Ovary (tissue), 9 donors: Measurements from ENCODE around the gene ZC3H6. TPM values are rescaled to one million over a fixed set of nuclear protein-coding genes. Genes with fewer than 3 reads are reported as not detected.

Experiments
- DNase-seq, 5 donors: peaks; one replicate each; pipeline ENCODE4 v3.0.0-alpha.2; 2019 to 2020
- H3K27ac ChIP-seq, 2 donors: fragments of 200-600 bp; one replicate each; pipeline versions ENCODE4 v1.5.1 to v1.8.0; 2019 to 2022
- H3K27me3 ChIP-seq: fragments of 200-600 bp; one replicate; pipeline ENCODE4 v1.8.0; 2022
- H3K36me3 ChIP-seq: fragments of 200-600 bp; sonication (generic); one replicate; pipeline ENCODE4 v1.5.1; 2019
- H3K4me1 ChIP-seq: one replicate; pipeline ENCODE4 v1.8.1; 2013; ENCODE audit warnings: mild to moderate bottlenecking, moderate library complexity; ENCODE audit not compliant: insufficient read depth
- H3K4me3 ChIP-seq: fragments of 200-600 bp; sonication (generic); one replicate; pipeline ENCODE4 v1.5.1; 2017
- H3K9me3 ChIP-seq, 2 donors: fragments of 200-600 bp in 1 of 2; sonication (generic) in 1 of 2; one replicate each; pipeline versions ENCODE4 v1.5.1 to v1.8.1; 2013 to 2019; ENCODE audit warnings: mild to moderate bottlenecking in 1 of 2, moderate library complexity in 1 of 2
- CTCF ChIP-seq, 3 donors: fragments of 450-650 bp in 2 of 3; fragments of 200-600 bp in 1 of 3; IDR thresholded peaks; one replicate each; pipeline versions ENCODE4 v1.5.1 to v1.8.0; 2016 to 2022; ENCODE audit warnings: antibody characterized with exemption in 3 of 3, mild to moderate bottlenecking in 1 of 3
- EP300 ChIP-seq: sonication (generic); formaldehyde crosslinking; IDR thresholded peaks from one replicate; pipeline ENCODE4 v1.6.1; 2017; ENCODE audit warnings: antibody characterized with exemption
- POLR2A ChIP-seq: fragments of 450-650 bp; IDR thresholded peaks from one replicate; pipeline ENCODE4 v1.6.1; 2017; ENCODE audit warnings: antibody characterized with exemption, mild to moderate bottlenecking, moderate library complexity
- WGBS, 3 donors: extraction: QIAGEN DNeasy Blood & Tissue Kit in 1 of 3; methylation state at CpG; one replicate each; pipeline versions ENCODE4 v1.1.5 to v1.1.7; 2013 to 2017; 5-methylcytosine and 5-hydroxymethylcytosine counted together
- intact Hi-C, 4 donors: fragments of 100-400 bp; cut with DNase I; formaldehyde crosslinking; loops; one replicate each; pipeline versions ENCODE4 v1.11.0 to v1.15.1; 2022 to 2023
- polyA plus RNA-seq, 2 donors: library from polyadenylated mRNA; stranded (reverse); fragments of 200-250 nt in 1 of 2; fragments of 350-450 nt in 1 of 2; fragmentation: Illumina TruSeq in 1 of 2; extraction: RNeasy Lipid Tissue Mini Kit (QIAGEN cat#74804) in 1 of 2; gene quantifications; one replicate each; pipeline ENCODE4 v1.2.3, GENCODE V29; 2013 to 2014
- total RNA-seq, 7 donors: library from RNA; depleted of rRNA in 2 of 7; stranded (reverse); fragments of >200 nt in 2 of 7; fragmentation: NEBNext Ultra II Directional in 3 of 7; extraction: Animal tissue kit (Norgen Biotek cat#: 25700) in 3 of 7; gene quantifications; one replicate each; pipeline versions ENCODE4 v1.1.0 to v1.2.4, GENCODE V29; 2016 to 2023
- donor health status: DM: no; HTN: no; CAD: no; lungs with moderate emphysema.
- donor health status: DM: no; HTN: no; CAD: no.
- donor health status: Bipolar disorder and iron deficiency.
- donor health status: DM: yes; HTN: yes; CAD: no.
- donor health status: DM: no; HTN: no; CAD: no.
- donor health status: DM: yes; HTN: yes; CAD: no.

Gene ZC3H6
- total and polyA plus RNA-seq, 9 donors: 4.6 to 30.1 (median 19.2) TPM

GRCh38 chr2:112242384-112242783 lies 33.0 kb upstream of the ZC3H6 start:
- TF ChIP-seq POLR2A: no peak
- TF ChIP-seq EP300: no peak
- no peak for TF ChIP-seq CTCF (IDR thresholded peaks at IDR 0.05)
- intact Hi-C loops: no loop called here
- Histone ChIP-seq H3K4me1 (no peaks in the 10 kb centered on the region), H3K36me3 (no peaks in the 10 kb centered on the region), H3K4me3 (no peak overlapping the region), H3K9me3 (no peaks in the 10 kb centered on the region), H3K27me3 (no peaks in the 10 kb centered on the region), H3K27ac (no peak overlapping the region)
- no peak for DNase-seq
- WGBS, 3 donors: 80 to 88% (median 82%) methylated on average over 3 of the region's 3 CpGs

- no peak overlapping the region for H3K27ac ChIP-seq
- no peak for DNase-seq
- WGBS, 3 donors: 94 to 97% (median 95%) methylated on average over 4 of the region's 4 CpGs
- H3K27me3 ChIP-seq: no peaks in the 10 kb centered on the region
- no peaks in the 10 kb centered on the region for H3K36me3 ChIP-seq
- TF ChIP-seq EP300: no peak
- no peak for TF ChIP-seq CTCF (IDR thresholded peaks at IDR 0.05)
- TF ChIP-seq POLR2A: no peak
- H3K9me3 ChIP-seq: no peaks in the 10 kb centered on the region
- intact Hi-C loops: no loop called here
- no peaks in the 10 kb centered on the region for H3K4me1 ChIP-seq
- no peak overlapping the region for H3K4me3 ChIP-seq
These were observed 32.2 kb upstream of the ZC3H6 start for GRCh38 chr2:112243233-112243632.

- no peak overlapping the region for H3K4me3 ChIP-seq
- H3K27me3 ChIP-seq: no peaks in the 10 kb centered on the region
- no peaks in the 10 kb centered on the region for H3K4me1 ChIP-seq
- no peak overlapping the region for H3K27ac ChIP-seq
- intact Hi-C loops: no loop called here
- WGBS, 3 donors: 92 to 97% (median 95%) methylated on average over 1 of the region's 1 CpG
- no peak for DNase-seq
- H3K9me3 ChIP-seq: no peaks in the 10 kb centered on the region
- H3K36me3 ChIP-seq: no peaks in the 10 kb centered on the region
- TF ChIP-seq EP300 (no peak), CTCF (IDR thresholded peaks at IDR 0.05) (no peak), POLR2A (no peak)
These were observed 30.5 kb upstream of the ZC3H6 start for GRCh38 chr2:112244854-112245253.

DNA sequence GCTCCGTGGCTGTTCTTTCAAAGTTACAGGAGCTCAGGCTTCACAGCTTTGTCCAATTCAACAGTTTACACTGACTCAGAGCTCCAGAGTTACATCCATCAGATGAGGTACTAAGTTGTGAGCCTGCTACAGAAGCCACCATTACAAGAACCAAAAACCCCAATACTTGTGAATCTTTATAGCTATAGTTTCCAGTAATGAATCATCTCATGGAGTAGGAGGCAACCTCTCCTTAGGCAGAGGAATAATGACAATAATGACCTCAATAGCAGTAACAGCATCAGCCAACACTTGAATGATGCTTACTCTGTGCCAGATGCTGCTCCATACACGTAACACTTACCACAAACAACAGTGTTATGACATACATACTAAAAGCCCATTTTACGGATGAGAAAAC lies 24.1 kb upstream of the ZC3H6 start:
- intact Hi-C loops: loop anchor here in 2 of 4 donors (10.0 kb wide), 3 partner anchors 184 to 356 kb away; partner anchors contain the start of genes MERTK (in 1 of the 2), RGPD8 (in 1 of the 2) and TMEM87B (in 1 of the 2)
- TF ChIP-seq POLR2A (no peak), CTCF (IDR thresholded peaks at IDR 0.05) (no peak), EP300 (no peak)
- Histone ChIP-seq H3K36me3 (no peaks in the 10 kb centered on the region), H3K9me3 (no peaks in the 10 kb centered on the region), H3K4me3 (no peak overlapping the region), H3K27ac (no peak overlapping the region), H3K27me3 (no peaks in the 10 kb centered on the region), H3K4me1 (no peaks in the 10 kb centered on the region)
- WGBS, 3 donors: 90 to 97% (median 94%) methylated on average over 3 of the region's 3 CpGs
- DNase-seq: no peak
